Epithelial cell of proximal tubule (primary cell): Measurements from ENCODE around the gene ASXL1. TPM values are rescaled to one million over a fixed set of nuclear protein-coding genes. Genes with fewer than 3 reads are reported as not detected.

ENCODE experiments used
- DNase-seq: peaks from one replicate; pipeline ENCODE4 v3.0.0-alpha.2; 2011; ENCODE audit warnings: low read depth
- H3K4me3 ChIP-seq: 2 replicates; pipeline ENCODE4 v1.5.1; 2011; ENCODE audit warnings: low read depth, mild to moderate bottlenecking, low read length
- CTCF ChIP-seq: conservative IDR thresholded peaks from 2 replicates; pipeline ENCODE4 v1.5.1; 2012; ENCODE audit warnings: low read depth, mild to moderate bottlenecking, low read length
- total RNA-seq: library from RNA; depleted of rRNA; stranded (reverse); fragments of >200 nt; gene quantifications from 2 replicates; pipeline ENCODE4 v1.2.3, GENCODE V29; 2015

The ASXL1 gene
- total RNA-seq, 1 donor from 2014 or later, result 34.2 TPM

GRCh38 chr20:32445539-32446273 lies 87.6 kb downstream of the ASXL1 start:
- TF ChIP-seq CTCF, result no peak
- no peak for DNase-seq
- no peak overlapping the region for H3K4me3 ChIP-seq

GRCh38 chr20:32446301-32447100 lies 88.4 kb downstream of the ASXL1 start:
- no peak for TF ChIP-seq CTCF
- no peak for DNase-seq
- no peak overlapping the region for H3K4me3 ChIP-seq

GRCh38 chr20:32447136-32448027 lies 89.3 kb downstream of the ASXL1 start:
- no peak overlapping the region for H3K4me3 ChIP-seq
- no peak for DNase-seq
- no peak for TF ChIP-seq CTCF

- no peak for TF ChIP-seq CTCF
- no peak overlapping the region for H3K4me3 ChIP-seq
- no peak for DNase-seq
These were observed 90.3 kb downstream of the ASXL1 start for GRCh38 chr20:32448306-32449056.

GRCh38 chr20:32449057-32449889 lies 91.1 kb downstream of the ASXL1 start:
- no peak for DNase-seq
- TF ChIP-seq CTCF, result no peak
- no peak overlapping the region for H3K4me3 ChIP-seq
